NK-92 (cell line): Measurements from ENCODE around the gene HSPB1.
"Not testable (repeated sequence)": the region's sequence is repeated elsewhere in the genome, so short reads cannot be mapped to it uniquely, and the experiment has no call there.

Experiments used
- DNase-seq: peaks from one replicate; lab custom pipeline; 2025; ENCODE audit not compliant: unreplicated experiment; lab: John Stamatoyannopoulos, UW

Gene HSPB1

DNA sequence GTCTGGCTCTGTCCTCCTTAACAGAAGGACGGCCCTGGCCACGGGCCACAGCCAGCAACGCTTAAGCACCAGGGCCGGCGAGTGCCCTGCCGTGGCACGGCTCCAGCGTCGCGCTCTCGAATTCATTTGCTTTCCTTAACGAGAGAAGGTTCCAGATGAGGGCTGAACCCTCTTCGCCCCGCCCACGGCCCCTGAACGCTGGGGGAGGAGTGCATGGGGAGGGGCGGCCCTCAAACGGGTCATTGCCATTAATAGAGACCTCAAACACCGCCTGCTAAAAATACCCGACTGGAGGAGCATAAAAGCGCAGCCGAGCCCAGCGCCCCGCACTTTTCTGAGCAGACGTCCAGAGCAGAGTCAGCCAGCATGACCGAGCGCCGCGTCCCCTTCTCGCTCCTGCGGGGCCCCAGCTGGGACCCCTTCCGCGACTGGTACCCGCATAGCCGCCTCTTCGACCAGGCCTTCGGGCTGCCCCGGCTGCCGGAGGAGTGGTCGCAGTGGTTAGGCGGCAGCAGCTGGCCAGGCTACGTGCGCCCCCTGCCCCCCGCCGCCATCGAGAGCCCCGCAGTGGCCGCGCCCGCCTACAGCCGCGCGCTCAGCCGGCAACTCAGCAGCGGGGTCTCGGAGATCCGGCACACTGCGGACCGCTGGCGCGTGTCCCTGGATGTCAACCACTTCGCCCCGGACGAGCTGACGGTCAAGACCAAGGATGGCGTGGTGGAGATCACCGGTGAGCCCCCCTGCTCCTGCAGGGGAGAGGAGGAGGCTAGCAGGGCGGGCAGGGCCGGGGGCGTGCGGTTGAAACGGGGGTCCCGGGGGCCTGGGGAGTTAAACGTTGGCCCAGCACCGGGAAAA is at the start of gene HSPB1:
Gene HSPB1, plus strand, starts transcription at position 327 of the 855 bp plus-strand sequence. Its CDS starts 40 bp downstream, at position 367.
- no peak for DNase-seq

DNA sequence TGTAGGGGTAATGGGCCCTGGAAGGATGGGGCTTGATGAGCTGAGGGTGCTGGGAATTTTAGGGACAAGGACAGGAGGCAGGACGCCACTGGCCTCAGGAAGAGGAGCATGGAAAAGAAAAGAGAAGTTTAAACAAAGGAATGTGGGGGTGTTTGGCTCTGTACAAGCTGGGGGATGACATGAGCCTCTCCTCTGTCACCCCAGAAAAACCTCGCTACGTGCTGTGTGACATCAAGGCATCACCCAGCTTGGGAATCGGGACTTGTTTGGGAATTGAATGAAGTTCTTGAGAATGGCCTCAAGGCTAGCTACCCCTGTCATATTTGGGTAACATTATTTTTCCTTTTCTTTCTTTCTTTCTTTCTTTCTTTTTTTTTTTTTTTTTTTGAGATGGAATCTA is 47.7 kb upstream of the HSPB1 start:
- no peak for DNase-seq

DNA sequence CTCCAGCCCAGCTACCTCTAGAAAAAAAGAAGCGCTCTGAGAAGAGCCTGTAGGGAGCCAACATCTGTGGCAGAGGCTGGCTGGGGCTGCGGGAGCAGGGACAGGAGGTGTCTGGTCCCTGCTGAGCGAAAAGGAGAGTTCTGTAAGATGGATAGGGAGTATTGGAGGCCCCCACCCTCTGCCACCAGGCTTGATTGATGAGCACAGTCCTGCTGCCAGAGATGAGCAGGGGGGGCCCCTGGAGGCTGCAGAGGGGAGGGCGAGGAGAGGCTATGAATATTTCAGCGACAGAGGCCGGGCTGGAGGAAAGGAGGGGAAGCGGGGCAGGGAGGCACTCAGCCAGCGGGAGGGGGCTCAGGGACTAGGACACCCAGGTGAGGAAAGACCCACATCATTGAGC is 44.5 kb upstream of the HSPB1 start:
- no peak for DNase-seq

DNA sequence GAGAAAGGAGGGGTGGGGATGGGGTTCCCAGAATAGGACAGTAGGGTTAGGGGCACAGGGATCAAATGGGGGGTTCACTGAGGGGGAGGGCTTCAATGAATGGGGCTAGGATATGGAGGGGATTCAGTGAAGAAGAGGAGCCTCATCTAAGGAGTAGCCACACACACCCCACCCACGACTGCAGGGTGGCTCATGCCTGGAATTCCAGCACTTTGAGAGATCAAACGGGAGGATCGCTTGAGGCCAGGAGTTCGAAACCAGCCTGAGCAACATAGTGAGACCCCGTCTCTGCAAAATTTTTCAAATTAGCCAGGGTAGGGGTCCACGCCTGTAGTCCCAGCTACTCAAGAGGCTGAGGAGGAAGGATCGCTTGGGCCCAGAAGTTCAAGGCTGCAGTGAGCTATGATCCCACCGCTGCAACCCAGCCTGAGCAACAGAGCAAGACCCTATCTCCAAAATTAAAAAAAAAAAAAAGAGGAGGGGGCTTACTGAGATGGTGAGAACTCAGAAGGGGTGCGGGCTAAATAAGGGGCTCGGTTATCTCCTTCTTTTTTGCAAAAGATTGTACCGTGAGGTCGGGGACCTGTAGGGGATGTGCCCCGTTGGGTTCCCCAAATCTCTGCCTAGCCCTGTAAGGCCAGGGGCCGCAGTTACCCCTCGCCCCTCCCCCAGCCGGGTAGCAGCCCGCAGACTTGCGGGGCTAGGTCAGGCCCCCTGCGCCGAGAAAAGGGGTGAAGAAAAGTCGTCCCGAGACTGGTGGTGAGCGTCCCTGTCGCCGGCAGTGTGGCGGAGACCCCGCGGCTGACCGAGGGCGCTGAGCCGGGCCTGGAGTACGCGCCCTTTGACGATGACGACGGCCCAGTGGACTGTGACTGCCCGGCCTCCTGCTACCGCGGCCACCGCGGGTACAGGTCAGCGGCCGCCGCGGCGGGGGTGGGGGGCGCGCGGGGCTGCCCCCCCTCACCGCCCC is 43.1 kb upstream of the HSPB1 start:
- no peak for DNase-seq

DNA sequence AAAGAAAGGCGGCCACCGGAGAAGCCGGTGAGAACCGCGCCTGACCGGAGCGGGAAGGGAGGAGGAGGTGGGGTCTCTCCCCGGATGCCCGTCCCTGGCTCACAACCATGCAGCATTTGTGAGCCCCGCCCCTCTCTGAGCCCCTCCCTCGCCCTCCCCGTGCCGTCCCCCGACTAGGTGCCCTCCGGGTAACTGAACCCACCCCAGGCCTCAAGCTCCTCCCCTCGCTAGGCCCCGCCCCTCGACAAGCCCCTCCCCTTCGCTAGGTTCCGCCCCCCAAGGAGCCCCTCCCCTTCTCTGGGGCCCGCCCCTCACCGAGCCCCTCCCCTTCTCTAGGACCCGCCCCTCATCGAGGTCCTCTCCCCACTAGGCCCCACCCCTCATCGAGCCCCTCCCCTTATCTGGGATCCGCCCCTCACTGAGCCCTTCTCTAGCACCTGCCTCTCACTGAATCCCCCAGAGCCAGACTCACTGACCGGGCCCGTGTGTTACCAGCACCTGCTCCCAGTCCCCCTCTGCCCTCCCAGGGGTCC is 42.2 kb upstream of the HSPB1 start:
- DNase-seq: no peak

DNA sequence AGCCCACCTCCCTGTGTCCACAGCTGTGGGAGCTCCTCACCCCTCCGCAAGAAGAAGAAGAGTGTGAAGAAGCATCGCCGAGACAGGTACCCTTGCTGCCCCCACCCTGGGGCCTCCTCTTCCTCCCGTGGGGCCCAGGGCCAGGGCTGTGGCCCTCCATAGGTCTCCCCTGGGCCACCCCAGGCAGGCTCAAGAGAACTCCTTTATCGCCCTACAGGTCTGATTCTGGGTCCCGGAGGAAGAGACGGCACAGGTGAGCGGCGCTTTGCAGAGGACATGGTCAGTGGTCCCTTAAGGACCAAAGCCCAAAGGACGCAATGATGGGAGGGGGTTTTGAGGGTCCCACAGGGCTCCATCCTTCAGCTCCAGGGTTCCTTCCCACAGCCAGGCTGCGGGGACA is 41.1 kb upstream of the HSPB1 start:
- no peak for DNase-seq

DNA sequence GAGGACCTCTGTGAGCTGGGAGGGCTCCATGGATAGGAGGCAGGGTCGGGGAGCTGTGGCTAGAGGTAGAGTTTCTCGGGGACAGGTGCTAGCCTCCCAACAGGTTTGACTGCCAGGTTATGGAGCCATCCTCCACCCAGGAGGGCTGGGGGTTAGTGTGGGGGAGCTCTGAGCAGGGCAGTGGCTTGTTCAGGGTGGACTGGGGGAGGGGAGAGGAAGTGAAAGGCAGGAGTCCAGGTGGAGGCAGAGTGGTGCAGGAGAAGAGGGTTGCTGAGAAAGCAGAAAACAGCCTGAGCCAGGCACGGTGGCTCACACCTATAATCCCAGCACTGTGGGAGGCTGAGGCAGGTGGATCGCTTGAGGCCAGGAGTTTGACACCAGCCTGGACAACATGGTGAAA is 40.5 kb upstream of the HSPB1 start:
- DNase-seq: no peak

DNA sequence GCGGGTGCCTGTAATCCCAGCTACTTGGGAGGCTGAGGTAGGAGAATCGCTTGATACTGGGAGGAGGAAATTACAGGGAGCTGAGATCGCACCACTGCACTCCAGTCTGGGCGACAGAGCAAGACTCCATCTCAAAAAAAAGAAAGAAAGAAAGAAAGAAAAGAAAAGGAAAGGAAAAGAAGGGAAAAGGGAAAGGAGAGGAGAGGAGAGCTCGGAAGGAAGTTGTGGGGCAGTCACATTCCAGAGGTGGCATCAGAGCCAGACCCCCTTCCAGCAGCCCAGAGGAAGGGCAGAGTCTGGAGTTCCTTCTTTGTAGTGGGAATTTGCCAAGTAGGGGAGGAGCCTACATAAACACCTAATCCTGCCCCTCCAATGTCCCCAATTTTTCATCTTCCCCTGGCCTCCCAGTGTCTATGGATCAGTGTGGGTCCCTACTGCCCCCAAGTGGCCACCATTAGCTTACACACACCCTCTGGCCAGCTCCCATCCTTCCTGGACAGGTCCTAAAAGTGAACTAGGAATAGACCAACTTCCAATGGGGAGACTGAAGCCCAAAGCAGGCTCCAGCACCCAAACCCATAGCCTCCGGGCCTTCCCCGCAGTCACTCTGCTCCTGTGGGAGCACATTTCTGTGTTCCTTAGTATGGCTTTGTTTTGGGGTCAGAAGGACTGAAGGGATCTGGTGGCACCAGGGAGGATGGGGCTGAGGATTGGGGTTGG is 39.6 kb upstream of the HSPB1 start:
- DNase-seq: no peak

DNA sequence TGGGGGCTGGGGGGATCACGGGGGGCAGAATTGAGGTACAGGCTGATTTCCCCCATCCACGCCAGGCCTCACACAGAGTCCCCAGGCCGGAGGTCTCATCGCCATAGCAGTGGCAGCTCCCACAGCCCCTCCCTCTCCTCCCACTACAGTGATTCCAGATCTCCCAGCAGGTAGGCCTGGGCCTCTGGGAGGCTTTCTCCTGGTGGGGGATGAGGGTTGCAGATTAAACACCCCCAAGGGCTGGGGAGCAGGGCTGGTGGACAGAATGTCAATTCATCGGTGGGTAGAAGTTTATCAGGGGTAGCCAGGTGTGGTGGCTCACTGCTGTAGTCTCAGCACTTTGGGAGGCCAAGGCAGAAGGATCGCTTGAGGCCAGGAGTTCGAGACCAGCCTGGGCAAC is 37.2 kb upstream of the HSPB1 start:
- no peak for DNase-seq

DNA sequence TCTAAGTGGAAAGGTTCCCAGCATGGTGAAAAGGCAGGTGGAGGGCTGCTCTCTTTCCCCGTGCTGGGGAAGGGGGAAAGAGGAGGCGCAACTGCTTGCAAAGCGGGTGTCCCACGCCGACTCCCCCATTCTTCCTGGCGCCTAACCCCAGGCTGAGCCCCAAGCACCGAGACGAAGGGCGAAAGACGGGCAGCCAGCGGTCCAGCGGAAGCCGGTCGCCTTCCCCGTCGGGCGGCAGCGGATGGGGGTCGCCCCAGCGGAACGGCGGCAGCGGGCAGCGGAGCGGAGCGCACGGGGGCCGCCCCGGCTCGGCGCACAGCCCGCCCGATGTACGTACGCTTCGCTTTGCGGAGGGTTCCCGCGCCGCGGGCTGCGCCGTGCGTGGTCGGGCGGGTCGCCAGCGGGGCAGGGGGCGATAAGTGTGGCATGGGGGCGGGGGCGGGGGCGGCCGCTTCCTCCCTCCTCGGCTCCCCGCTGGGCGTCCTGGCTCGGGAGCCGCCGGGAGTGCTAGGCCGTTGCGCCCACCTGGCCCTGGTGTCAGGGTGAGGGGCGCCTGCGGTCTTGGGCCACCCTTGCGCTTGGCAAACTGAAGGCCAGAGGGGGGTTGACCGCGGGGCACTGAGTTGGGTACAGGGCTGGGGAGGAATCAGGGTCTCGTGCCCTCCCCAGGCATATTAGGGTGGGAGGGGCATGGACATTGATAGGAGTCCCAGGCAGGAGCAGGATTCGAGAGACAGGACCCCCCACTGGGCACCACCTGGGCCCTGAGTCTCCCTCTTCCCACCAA is 35.2 kb upstream of the HSPB1 start:
- no peak for DNase-seq

DNA sequence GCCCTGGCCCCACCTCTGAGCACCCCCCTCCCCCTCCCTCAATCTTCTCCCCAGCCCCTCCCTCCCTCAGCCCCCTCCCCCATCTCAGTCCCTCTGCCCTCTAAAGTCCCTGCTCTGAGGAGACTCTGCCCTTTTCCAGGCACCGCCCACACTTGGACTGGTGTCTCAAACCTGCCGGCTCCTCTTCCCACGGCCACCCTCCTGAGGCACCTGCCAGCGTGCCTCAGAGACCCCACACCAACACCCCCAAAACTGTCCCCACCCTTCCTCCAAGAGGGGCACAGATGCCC is 34.6 kb upstream of the HSPB1 start:
- no peak for DNase-seq

DNA sequence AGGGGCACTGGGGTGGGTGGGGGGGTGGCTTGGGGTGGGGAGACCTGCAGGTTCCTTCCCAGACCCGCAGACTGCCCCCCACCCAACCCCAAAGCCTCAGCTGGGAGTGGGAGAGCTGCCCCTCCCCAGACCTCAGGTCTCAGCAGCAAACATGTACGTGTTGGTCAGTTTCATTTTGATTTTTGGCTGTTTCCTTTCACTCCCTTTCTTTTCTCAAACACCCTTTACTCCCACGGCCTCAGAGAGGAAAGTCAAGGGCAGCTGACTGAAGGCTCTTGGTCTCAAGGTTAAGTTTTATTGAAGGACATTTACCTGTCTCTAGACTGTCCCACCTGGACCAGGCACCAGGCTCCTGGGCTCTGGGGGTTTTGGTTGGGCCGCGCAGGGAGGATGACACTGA is 34.1 kb upstream of the HSPB1 start:
- DNase-seq: no peak

DNA sequence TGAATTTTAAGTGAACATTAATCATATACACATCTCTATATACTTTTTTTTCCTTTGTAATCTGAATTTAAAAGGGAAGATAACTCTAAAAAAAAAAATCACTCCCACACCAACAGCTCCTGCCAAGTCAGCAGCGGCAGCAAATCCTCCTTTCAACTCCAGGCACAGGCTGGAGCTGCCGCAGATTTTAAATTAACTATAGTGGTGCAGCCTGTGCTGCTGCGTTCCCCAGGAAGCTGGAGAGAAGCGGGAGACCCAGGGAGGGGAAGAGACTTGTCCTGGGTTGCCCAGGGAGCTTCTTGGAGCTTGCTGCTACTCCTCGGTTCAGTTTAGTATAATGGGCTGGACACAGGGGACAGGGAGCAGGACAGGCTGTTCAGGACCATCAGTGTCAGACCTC is 32.6 kb upstream of the HSPB1 start:
- DNase-seq: no peak

DNA sequence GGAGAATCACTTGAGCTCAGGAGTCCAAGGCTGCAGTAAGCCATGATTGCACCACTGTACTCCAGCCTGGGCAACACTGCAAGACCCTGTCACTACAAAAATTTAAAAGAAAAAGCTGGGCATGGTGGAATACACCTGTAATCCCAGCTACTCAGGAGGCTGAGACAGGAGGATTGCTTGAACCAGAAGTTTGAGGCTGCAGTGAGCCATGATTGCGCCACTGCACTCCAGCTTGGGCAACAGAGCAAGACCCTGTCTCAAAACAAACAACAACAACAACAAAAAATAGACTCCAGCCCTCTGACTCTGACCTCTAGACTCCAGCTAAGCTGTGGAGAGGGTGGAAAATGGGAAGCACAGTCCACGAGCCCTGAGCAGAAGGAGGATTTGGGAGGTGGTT is 31.1 kb upstream of the HSPB1 start:
- not testable (repeated sequence) for DNase-seq

DNA sequence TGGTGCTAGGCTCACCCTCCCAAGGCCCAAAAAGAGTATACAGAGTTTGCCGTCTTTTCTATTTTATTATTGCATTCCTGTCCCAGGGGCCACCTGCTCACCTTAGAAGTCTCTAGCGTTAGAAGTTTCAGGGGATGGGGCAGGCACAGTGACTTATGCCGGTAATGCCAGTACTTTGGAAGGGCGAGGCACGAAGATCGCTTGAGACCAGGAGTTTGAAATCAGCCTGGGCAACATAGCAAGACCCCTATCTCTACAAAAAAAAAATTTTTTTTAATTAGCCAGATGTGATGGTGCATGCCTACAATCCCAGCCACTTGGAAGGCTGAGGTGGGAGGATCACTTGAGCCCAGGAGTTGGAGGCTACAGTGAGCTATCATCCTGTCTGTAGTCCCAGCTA is 30.3 kb upstream of the HSPB1 start:
- no peak for DNase-seq

DNA sequence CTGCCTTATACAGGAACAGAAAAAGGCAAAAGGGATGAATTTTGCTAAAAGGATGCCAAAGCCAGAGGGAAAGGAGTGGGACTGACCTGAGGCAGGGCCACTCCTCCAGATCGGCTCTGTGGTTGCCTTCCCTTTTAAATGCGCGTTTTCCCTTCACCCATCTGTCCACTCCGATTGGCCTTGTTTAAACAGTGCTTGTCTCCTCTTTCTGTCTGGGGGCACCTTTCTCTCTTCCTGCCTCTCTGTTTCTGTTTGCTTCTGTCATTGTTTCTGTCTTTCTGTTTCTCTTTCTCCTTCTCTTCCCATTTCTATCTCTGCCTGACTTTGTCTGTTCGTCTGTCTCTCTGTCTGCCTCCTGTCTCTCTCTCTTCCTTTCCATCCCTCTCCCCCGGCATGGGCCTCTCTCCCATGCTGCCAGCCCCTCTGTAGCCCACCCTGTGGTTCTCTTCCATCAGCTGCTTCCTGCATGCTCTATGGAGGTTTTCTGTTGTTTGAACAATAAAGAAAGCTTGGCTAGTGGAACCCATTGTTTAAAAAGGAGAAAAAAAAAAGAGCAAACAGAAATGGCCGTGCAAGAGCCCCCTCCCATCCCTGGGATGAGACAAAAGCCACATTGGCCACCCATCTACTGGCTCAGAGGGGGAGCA is 29.5 kb upstream of the HSPB1 start:
- DNase-seq: no peak

DNA sequence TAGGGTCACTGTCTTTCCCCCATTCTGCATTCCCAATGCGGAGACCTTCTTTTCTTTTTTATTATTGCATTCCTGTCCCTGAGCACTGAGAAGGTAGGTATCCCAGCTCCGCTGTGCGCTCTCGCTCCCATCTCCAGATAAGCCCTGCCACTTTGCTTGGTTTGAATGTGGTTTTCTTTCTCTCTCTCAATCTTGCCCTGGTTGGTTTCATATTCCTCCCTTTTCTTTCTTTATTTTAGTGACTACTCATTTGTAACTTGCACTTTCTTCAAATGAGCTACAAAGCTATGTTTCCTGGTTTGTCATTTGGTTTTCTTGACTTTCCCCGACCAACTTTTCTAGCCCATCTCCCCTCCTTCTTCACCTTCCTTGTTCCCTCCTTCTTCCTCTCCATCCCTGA is 29.0 kb upstream of the HSPB1 start:
- DNase-seq: no peak

DNA sequence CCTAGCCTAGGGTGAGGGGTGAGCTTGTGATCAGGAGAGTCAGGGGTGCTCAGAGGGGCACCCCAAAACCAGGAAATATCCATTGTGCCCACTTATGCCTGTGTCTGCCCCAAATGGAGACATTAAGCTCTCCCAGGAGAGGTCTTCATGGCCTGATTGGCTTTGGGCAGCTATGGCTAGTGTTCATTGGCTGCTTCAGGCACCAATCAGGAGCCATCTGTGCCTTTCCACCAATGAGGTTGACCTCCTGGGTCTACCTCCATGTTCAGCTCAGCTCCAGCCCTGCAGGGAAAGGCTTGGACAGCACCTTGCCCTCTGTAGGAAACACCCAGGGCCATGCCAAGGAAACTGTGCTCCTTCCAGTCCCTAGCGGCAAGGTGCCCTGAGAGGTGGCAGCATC is 23.9 kb upstream of the HSPB1 start:
- DNase-seq: no peak

DNA sequence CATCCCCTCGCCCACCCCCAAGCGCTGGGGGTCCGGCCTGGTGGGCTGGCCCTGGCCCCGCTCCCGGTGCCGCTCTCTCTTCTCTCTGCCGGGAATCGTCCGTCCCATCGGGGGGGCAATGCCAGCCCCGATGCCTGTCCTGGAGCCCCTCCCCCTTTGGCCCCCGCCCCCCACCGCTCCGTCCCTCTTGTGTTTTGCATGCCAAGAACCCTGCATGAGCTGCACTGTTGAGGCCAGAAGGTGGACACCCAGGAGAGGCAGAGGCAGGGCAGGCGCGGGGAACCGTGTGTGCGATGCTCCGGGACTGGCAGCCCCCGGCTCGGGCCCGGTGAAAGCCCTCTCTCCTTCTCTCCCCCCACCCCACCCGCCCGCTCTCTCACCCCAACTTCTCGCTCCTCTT is 22.1 kb upstream of the HSPB1 start:
- DNase-seq: no peak
